Keratinocyte (primary cell): ENCODE results near the gene MYOZ3.

Experiments used
- CTCF ChIP-seq, 3 experiments: IDR thresholded peaks in 1 of 3; conservative IDR thresholded peaks in 1 of 3; optimal IDR thresholded peaks in 1 of 3; 2 replicates in 2 of 3; 3 replicates in 1 of 3; pipeline versions ENCODE3 to v1.5.1; 2011; ENCODE audit warnings: low read length in 3 of 3, mild to moderate bottlenecking in 3 of 3, moderate library complexity in 2 of 3, control low read depth in 1 of 3, inconsistent platforms in 1 of 3; ENCODE audit not compliant: insufficient read depth in 2 of 3; ENCODE audit errors: extremely low read depth in 1 of 3
- EZH2 ChIP-seq: IDR thresholded peaks from one replicate; pipeline ENCODE4 v1.6.1; 2012; ENCODE audit warnings: inconsistent platforms, mild to moderate bottlenecking, low read length, moderate library complexity

- TF ChIP-seq CTCF (optimal IDR thresholded peaks at IDR 0.05 in 1 of 3, IDR thresholded peaks at IDR 0.05 in 1 of 3, conservative IDR thresholded peaks at IDR 0.05 in 1 of 3; ENCODE audit: extremely low read depth in 1 of 3, insufficient read depth in 2 of 3, low read length in 3 of 3): no peak
- no peak for TF ChIP-seq EZH2
Observed at GRCh38 chr5:150660108-150660831, 781 bp upstream of the MYOZ3 start.
